GM12892 (cell line): ENCODE results near the gene MATCAP1.

Experiments
- DNase-seq: peaks from one replicate; pipeline ENCODE4 v3.0.0; 2011; ENCODE audit not compliant: insufficient read length
- FAIRE-seq: peaks from 2 replicates; lab custom pipeline; 2011; peaks lifted over from hg19 to GRCh38; lab: Jason Lieb, UNC
- POLR2A ChIP-seq: IDR thresholded peaks from 2 replicates; pipeline ENCODE4 v1.6.1; 2011; ENCODE audit warnings: low read depth, low read length, control low read depth
- POLR2AphosphoS5 ChIP-seq: IDR thresholded peaks from 2 replicates; pipeline ENCODE4 v1.6.1; 2011; ENCODE audit warnings: low read depth, low read length, control low read depth
- TAF1 ChIP-seq: IDR thresholded peaks from 2 replicates; pipeline ENCODE4 v1.6.1; 2011; ENCODE audit warnings: low read depth, mild to moderate bottlenecking, control low read depth, low read length, borderline replicate concordance

The MATCAP1 gene

DNA sequence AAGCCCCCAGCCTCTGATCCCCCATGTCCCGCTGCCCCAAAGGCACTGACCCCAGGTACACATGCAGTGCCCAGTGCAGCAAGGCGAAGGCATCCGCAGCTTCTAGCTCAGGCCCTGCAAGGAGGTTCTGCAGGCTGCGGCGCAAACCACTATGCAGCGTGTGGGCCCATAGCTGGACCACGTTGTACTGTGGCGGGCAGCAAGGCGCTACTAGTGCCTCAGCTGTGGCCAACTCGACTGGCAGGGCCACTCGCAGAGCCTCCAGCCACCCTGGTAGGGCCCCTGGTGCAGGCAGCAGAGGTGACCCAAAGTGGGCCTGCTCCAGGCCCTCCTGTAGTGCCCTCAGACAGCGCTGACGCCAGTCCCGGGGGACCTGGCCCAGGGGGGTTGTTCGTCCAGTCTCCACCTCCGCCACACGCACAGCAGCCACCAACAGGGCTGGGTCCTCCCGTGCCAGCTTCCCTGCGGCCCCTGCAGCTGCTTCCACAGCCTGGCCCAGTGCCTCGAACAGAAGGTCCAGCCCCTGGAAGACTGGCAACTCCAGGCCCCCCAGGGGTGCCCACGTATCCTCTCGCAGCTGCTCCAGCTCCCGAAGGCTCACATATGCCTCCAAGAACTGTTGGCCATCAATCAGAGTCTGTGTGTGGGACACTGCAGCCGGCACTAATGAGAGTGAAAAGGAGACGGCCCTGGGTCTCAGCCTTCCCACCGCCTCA lies 3.6 kb upstream of the MATCAP1 start:
- TF ChIP-seq TAF1: no peak
- TF ChIP-seq POLR2A: no peak
- TF ChIP-seq POLR2AphosphoS5: no peak
- no peak for FAIRE-seq
- no peak for DNase-seq

GRCh38 chr16:67186550-67186950 lies 2.8 kb upstream of the MATCAP1 start:
- TF ChIP-seq TAF1 (no peak), POLR2AphosphoS5 (no peak), POLR2A (no peak)
- FAIRE-seq: no peak
- DNase-seq: no peak

DNA sequence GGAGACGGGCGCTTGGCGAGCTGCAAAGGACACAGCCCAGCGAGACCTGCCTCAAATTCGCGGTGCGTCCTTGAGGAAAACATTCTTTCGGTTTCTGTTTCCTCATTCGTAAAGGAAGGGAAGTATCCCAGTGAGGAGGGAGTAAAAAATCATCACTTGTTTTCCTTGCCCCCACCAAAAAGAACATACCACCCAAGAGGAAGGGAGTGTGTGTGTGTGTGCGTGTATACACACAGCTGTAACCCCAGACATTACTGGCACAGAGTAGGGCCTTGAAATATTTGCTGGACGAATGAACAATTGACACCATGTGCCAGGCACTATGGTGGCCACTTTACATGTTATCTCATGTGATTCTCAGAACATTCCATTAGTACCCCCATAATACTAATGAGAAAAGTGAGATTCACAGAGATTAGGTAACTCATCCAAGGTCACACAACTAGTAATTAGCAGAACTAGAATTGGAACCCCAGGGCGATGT lies 1.9 kb upstream of the MATCAP1 start:
- FAIRE-seq: no peak
- DNase-seq: no peak

DNA sequence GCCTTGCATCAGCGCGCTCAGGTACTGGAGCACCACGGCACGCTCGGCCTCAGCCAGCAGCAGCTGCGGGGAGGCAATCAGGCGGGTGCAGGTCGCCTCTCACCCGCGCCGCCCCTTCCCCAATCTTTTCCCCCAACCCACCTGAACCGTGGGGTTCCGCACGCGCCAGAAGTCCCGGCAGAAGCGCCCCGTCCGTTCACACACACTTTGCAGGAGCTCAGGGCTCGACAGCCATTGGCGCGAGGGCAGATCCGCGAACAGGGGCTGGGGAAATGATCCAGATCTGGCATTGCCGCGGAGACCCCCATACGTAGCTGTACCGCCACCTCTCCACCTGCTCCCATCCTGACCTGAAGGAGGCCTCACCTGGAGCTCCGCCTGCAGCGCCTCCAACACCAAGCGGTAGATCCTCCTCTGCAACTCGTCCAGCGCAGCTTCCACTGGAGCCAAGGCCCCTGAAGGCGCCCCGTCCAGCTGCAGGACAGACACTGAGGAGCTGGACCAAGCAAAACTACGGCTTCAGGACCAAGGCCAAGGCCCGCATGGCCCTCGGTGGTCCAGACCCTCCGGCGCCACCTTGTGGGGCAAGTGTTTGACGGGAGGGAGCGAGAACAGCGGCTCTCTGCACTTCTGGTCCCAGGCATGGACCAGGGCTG lies 1.4 kb upstream of the MATCAP1 start:
- TF ChIP-seq TAF1 (no peak), POLR2AphosphoS5 (no peak), POLR2A (no peak)
- DNase-seq: peak; percentile 69
- FAIRE-seq: peak; percentile 96

More for the DNA sequence above, 1.9 kb upstream of the MATCAP1 start:
- TF ChIP-seq POLR2AphosphoS5: no peak
- TF ChIP-seq TAF1: no peak
- TF ChIP-seq POLR2A: no peak

GRCh38 chr16:67184453-67184994 lies 761 bp upstream of the MATCAP1 start:
- FAIRE-seq (no peak), DNase-seq (no peak)
- no peak for TF ChIP-seq POLR2AphosphoS5
- no peak for TF ChIP-seq TAF1
- no peak for TF ChIP-seq POLR2A

DNA sequence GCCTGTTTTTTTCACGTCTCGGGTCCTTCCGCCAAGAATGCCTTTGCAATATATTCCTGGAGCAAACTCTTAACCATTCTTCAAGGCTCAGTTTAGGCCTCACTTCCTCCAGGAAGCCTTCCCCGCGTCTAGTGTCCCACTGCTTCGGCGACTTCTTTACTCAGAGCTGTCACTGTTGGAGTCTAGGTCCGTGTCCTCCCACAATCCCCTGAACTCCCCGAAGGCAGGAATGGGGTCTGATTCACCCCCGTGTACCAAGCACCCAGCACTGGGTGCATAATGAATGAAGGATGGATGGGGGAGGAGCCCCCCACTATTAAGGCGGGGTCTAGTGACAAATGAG lies 508 bp downstream of the MATCAP1 start:
- no peak for FAIRE-seq

DNA sequence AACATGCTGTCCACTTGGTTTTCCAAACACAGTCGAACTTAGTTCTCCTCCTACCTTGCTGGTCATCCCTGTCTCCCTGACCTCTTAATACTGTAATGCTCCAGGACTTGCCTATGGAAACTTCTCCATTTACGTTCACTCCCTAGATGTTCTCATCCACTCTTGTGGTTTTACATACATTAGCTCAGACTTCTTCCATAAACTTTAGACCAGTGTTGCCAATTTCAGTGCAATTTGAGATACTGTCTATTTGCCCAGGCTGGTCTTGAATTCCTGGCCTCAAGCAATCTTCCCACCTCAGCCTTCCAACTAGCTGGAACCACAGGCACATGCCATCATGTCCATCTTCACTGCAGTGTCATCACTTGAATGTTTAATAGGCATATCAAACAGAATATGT lies 1.5 kb downstream of the MATCAP1 start:
- TF ChIP-seq TAF1: no peak
- TF ChIP-seq POLR2A: no peak
- TF ChIP-seq POLR2AphosphoS5: no peak
- FAIRE-seq (no peak), DNase-seq (no peak)

More for the DNA sequence above, 508 bp downstream of the MATCAP1 start:
- TF ChIP-seq POLR2A: no peak
- TF ChIP-seq TAF1: no peak
- TF ChIP-seq POLR2AphosphoS5: no peak
- no peak for DNase-seq

- DNase-seq (no peak), FAIRE-seq (no peak)
- TF ChIP-seq POLR2A: no peak
- TF ChIP-seq TAF1: no peak
Observed at GRCh38 chr16:67181346-67181745, 2.4 kb downstream of the MATCAP1 start.

DNA sequence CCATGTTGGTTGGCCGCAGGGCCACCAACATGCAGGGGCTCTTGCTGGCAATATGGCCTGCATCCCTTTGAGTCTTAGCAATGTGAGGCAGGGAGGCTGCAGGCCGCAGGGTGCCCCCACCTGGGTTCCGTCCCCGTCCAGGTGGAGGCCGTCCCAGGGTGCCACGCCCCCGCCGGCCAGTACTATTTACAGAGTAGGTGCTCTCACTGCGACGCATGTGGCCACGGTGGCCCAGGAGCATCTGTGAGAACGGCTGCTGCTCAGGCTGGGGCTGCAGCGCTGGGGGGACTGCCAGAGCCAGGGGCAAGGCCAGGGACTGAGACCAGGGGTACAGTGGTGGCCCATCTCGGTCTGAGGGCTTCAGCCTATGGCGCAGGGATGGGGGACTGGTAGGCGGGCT lies 3.6 kb downstream of the MATCAP1 start:
- FAIRE-seq (no peak), DNase-seq (no peak)
- TF ChIP-seq POLR2AphosphoS5: no peak
- TF ChIP-seq TAF1: no peak

DNA sequence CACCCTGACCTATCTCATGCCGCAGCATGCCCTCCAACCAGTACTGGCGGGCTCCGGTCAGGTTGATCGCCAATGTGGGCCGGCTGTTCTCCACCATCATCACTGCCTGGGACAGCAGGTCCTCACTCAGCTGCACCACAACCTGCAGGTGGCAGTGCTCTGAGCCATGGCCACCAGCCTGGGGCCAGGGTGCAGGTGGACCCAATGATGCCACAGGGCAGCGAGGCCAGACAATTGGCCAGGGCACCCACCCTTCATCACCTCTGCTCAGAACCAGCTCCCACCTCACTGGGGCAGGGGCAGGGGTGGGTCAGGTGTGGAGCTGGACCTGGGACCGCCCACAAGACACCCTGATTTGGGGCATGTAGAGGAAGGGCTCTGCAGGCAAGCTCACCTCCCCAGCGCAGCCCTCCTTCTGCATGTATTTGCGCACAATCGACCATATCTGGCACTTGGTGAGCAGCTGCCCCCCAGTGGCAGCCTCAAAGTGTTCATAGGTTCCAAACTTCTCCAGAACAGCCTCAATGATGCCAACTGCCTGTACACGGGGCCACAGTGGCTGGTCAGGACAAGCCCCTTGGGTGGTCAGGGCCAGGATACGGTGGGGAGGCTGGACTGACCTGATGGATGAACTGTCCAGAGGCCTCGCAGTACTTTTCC lies 4.2 kb downstream of the MATCAP1 start:
- FAIRE-seq: no peak
- TF ChIP-seq POLR2AphosphoS5 (no peak), TAF1 (no peak)
- no peak for DNase-seq
